Measurements from ENCODE around the gene DUSP28.

The DUSP28 gene

GRCh38 chr2:240588006-240588655, 28.0 kb downstream of the DUSP28 start:
- DNase-seq, result no peak

GRCh38 chr2:240588669-240589068, 28.5 kb downstream of the DUSP28 start:
- DNase-seq, result no peak

DNA sequence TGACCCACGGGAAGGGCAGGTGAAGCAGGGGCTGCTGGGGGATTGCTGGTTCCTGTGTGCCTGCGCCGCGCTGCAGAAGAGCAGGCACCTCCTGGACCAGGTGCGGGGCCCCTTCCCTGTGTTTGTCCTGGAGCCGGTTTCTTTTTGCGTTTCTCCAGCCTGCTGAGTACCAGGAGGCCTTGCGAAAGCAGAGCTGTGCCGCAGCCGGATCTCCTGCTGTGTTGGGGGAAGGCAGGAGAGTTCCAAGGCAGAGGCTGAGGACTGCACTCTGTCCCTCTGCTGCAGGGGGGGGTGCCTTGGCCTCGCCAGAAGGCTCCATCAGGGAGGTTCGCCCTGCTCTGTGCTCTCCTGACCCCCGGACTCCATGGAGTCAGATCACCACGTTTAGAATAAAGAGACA, 29.2 kb downstream of the DUSP28 start:
- no peak for DNase-seq

GRCh38 chr2:240589850-240590525, 29.8 kb downstream of the DUSP28 start:
- no peak for DNase-seq

GRCh38 chr2:240590681-240591111, 30.5 kb downstream of the DUSP28 start:
- DNase-seq, result no peak

DNA sequence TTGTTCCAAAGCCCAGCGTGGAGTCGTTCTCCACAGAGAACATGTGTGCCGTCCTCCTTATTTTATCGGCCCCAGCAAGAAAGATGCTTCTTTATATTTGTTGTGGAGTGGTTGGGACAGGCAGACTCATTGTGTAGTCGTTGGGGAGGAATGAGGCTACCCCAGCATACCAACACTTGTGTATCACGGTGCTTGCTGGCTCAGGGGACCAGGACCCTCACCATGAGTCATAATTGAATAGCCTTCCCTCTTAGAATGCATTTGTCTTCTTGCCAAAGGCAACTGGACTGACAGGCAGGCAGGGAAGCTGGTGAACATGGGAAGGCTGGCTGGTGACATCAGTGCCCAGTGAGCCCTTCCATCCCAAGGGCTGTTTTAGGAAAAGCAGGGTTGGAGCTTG, 31.1 kb downstream of the DUSP28 start:
- no peak for DNase-seq

GRCh38 chr2:240591784-240592183, 31.6 kb downstream of the DUSP28 start:
- DNase-seq, result no peak

- no peak for DNase-seq
Observed at GRCh38 chr2:240593026-240593702, 33.0 kb downstream of the DUSP28 start.

- no peak for DNase-seq
Observed at GRCh38 chr2:240593703-240594451, 33.7 kb downstream of the DUSP28 start.

- no peak for DNase-seq
Observed at GRCh38 chr2:240594511-240595380, 34.6 kb downstream of the DUSP28 start.

GRCh38 chr2:240595381-240596079, 35.4 kb downstream of the DUSP28 start:
- DNase-seq, result no peak

- no peak for DNase-seq
Observed at GRCh38 chr2:240596080-240596460, 35.9 kb downstream of the DUSP28 start.

GRCh38 chr2:240596491-240596931, 36.4 kb downstream of the DUSP28 start:
- DNase-seq, result no peak

- DNase-seq, result no peak
Observed at GRCh38 chr2:240597054-240597418, 36.9 kb downstream of the DUSP28 start.

DNA sequence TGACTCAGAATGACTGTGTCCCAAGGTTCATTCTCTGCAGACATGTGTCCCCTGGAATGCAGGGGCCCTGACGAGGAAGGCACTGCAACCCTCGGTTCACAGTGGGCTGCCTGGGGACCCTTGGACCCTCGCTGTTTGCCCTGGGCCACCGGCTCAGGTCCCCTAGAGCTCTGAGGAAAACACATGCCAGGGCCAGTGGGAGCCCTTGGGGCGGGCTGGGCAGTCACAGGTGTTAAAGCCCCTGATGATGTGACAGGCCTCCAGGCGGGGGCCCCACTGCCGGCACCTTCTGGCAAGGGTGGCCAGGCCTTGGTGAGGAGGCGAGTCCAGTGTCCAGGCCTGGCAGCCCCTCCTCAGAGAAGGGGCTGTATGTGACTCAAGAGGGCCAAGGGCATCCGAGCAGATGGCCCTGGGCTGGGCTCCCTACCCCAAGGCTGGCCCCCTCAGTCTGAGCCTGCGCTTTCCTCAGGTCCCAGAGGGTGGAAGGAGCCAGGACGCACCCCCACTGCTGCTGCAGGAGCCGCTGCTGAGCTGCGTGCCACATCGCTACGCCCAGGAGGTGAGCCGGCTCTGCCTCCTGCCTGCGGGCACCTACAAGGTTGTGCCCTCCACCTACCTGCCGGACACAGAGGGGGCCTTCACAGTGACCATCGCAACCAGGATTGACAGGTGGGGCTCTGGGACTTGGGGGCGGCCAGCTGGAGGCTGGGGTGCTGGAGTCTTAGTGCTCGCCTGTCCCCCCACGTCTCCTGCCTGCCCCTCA, 37.4 kb downstream of the DUSP28 start:
- no peak for DNase-seq

DNA sequence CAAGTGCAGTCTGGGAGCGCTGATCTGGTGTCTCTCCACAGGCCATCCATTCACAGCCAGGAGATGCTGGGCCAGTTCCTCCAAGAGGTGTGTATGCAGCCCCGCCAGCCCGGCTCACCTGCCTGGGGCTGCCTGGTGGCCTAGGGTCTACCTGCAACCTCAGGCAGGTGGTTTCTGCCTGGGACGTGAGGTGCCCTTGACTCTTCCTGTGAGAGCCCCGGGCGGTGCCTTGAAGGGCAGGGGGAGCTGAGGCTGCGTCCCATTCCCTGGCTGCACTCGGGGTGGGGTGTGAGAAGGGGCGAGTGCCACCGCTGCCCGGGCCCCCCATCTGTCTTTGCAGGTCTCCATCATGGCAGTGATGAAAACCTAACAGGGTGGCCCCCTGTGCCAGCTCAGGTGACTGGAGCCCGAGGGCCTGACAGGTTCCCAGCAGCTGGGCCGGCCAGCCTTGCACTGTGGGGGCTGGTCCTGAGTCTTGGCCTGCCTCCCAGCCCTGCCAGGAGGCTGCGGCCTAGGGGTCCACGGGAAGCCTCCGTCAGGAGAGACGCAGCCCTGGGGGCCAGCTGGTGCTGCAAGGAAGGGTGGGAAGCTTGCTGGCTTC, 38.3 kb downstream of the DUSP28 start:
- no peak for DNase-seq

GRCh38 chr2:240599141-240599583, 39.0 kb downstream of the DUSP28 start:
- DNase-seq, result no peak

DNA sequence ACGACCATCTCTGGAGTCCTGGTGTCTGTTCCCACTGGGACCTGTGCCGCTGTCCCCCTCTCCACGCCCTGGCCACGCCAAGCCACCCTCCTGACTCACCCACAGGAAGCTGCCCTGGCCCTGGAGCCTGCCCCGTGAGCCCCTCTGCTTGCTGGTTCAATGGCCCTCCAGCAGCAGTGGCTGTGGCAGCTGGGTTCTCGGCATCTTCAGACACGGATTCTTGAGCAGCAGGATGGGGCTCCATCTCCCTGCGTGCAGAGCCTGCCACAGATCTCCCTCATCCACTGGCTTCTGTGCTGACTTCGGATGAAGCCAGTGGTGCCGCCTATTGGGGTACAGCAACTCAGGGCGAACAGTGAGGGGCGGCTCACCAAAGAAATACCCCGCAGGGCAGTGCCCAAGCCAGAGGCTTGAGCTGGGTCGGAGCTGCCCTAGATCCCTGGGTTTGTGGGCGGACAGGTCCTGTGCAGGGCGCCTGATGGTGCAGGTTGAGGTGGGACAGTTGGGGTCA, 40.3 kb downstream of the DUSP28 start:
- DNase-seq, result no peak

DNA sequence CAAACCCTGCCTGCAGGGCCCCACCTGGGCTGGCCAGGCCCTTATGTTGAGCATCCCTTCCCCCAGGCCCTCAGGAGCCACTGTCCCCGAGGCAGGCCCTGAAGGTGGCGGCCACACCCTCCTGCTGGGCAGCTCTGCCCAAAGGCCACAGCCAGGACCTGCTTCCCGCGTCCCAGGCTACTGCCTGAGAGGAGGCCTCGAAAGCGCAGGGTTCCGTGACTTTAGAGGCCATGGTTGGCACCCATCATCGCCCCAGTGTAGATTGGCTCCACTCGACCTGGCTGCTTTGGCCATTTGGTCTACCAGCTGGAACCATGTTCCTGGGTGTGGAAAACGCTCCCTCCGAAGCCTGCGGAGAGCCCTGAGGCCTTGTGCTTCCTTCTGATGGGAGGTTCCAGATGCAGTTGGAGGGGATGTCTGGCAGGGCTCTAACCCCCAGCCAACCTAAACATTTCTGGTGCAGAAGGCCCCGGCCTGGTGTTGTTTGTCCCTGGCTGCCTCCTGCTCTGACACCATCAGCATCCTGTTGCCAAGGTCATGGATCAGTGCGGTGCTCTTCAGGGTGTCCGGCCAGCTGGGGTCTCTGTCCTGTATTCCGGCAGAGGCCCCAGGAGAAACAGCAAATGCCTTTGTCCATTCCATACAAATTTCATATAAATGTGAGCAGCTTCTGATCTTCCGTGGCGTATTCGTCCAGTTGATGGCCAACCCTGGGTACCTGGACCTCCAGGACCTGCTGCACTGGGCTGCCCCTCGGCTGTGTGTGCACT, 41.1 kb downstream of the DUSP28 start:
- DNase-seq, result no peak

DNA sequence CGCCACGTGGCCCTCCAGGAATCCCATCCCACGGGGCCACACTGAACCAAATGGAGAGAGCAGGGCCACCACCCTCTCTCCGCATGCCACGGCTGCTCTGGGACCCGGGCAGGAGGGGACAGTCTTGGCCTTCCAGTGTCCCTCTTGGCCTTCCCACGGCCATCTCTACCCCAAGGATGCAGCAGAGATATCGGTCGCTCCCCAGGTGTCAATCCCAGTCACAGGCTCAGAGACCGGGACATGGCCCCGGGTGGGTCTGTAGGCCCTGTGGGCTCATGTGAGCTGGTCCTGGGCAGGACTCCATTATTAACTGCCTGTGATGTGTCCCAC, 41.6 kb downstream of the DUSP28 start:
- no peak for DNase-seq

Data from DMS79 (cell line).